NCI-H1436 (cell line): ENCODE data around the gene FAM181B.

ENCODE experiments used
- DNase-seq: peaks from one replicate; lab custom pipeline; 2025; lab: John Stamatoyannopoulos, UW

FAM181B gene

GRCh38 chr11:82683029-82683428, 50.6 kb downstream of the FAM181B start:
- no peak for DNase-seq

GRCh38 chr11:82682003-82682751, 51.5 kb downstream of the FAM181B start:
- DNase-seq, result peak; percentile 11

GRCh38 chr11:82680252-82680651, 53.4 kb downstream of the FAM181B start:
- no peak for DNase-seq
